Adipose tissue (tissue), 3 donors: ENCODE measurements around the gene PRR20G. TPM values are rescaled to one million over a fixed set of nuclear protein-coding genes. Genes with fewer than 3 reads are reported as not detected.

Experiments
- H3K27ac ChIP-seq: one replicate; pipeline ENCODE4 v1.5.1; 2013; ENCODE audit warnings: low read depth, low read length
- WGBS, 3 donors: extraction: QIAGEN DNeasy Blood & Tissue Kit; methylation state at CpG; one replicate each; pipeline ENCODE4 v1.1.7; 2013; 5-methylcytosine and 5-hydroxymethylcytosine counted together
- polyA plus RNA-seq, 3 donors: library from polyadenylated mRNA; stranded (reverse); fragments of 200-250 nt; gene quantifications; one replicate each; pipeline ENCODE4 v1.2.3, GENCODE V29; 2013
- donor health status: healthy with polysubstance abuse.
- donor health status: Bipolar disorder and iron deficiency.
- donor health status: healthy.

Gene PRR20G
- polyA plus RNA-seq, 3 donors, result not detected

GRCh38 chr3:127274200-127274760 is 13.6 kb downstream of the PRR20G start:
- no peak overlapping the region for H3K27ac ChIP-seq
- 78 to 89% (median 84%) methylated on average over 6 of the region's 6 CpGs for WGBS, 3 donors

- no peak overlapping the region for H3K27ac ChIP-seq
- 65 to 69% (median 67%) methylated on average over 2 of the region's 2 CpGs for WGBS, 3 donors
These were observed 14.6 kb downstream of the PRR20G start for GRCh38 chr3:127273206-127273605.

DNA sequence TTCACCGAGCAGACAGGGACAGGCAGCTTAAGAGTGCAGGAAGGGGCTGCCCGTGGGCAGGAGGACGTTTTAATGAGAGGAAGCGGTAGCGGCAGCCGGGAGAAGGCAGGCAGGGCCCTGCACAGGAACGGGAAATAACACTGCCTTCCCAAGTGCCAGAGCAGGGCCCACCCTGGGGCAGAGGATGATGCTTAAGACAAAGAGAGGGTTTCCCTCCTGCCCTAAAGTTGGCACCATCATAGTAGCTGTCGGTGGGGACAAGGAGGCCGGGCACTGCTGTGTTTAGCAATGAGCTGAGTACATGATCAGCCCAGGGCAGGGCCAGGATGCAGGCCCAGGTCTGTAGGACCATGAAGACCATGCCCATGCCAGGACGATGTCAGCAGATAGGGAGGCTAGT is 21.7 kb downstream of the PRR20G start:
- WGBS, 3 donors, result 52 to 65% (median 54%) methylated on average over 10 of the region's 10 CpGs

GRCh38 chr3:127265581-127265981 is 22.3 kb downstream of the PRR20G start:
- no peak overlapping the region for H3K27ac ChIP-seq
- WGBS, 3 donors, result 86 to 92% (median 91%) methylated on average over 7 of the region's 7 CpGs

More for the DNA sequence above, 21.7 kb downstream of the PRR20G start:
- no peak overlapping the region for H3K27ac ChIP-seq

DNA sequence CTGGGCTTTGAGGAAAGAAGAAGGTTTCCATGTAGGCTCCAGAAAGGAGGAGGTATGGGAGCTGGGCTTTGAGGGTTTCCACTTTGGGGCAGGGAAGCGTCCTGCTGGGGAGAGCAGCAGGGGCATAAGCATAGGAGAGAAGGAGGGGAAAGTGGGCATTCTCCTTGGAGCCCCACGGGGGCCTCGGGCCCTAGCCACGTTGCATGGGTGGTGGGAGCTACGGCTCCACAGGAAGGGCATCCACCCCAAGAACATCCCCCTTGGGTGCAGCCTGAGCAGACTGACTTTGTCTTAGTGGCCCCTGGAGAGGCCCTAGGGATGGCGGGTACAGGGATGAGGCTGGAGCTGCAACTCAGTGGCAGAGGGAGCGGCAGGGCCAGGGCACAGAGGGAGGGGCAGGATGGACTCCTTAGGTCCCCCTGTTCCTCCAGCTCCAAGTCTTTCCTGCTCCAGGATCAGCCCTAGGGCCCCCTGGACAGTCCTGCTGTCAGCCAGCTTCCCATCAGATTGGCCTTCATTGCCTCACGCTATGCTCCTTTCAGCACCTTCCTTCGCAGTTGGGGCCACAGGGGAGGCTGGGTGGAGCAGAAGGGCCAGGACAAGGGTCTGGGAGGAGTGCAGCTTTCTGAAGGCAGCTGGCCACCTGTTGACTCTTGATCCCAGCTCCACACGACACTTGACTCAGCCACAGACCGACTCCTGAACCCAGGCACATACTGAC is 22.9 kb downstream of the PRR20G start:
- H3K27ac ChIP-seq, result no peak overlapping the region
- 86 to 90% (median 90%) methylated on average over 10 to 11 of the region's 11 CpGs for WGBS, 3 donors

- no peak overlapping the region for H3K27ac ChIP-seq
- WGBS, 3 donors, result 54 to 69% (median 66%) methylated on average over 5 of the region's 5 CpGs
These were observed 23.6 kb downstream of the PRR20G start for GRCh38 chr3:127264292-127264691.

- no peak overlapping the region for H3K27ac ChIP-seq
- WGBS, 3 donors, result 77 to 83% (median 82%) methylated on average over 9 of the region's 9 CpGs
These were observed 24.1 kb downstream of the PRR20G start for GRCh38 chr3:127263586-127264231.

DNA sequence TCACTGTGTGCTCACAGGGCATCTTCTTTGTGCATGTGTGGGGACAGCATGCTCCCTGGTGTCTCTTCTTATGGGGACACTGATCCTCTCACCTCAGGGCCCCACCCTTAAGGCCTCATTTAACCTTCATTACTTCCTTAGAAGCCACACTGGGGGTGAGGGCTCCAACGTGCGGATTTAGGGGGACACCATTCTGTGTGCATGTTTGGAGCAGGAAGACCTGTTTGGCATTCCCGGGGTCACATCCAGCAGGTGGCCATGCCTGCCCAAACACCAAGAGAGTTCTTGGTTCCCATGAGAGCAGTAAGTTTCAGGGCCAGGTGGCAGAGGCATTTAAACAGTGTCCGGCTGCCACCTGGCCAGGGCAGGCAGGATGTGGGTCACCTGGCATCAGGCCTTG is 24.8 kb downstream of the PRR20G start:
- H3K27ac ChIP-seq, result no peak overlapping the region
- WGBS, 3 donors, result 84 to 88% (median 85%) methylated on average over 4 of the region's 4 CpGs

GRCh38 chr3:127262533-127262932 is 25.3 kb downstream of the PRR20G start:
- no peak overlapping the region for H3K27ac ChIP-seq
- 94 to 100% (median 94%) methylated on average over 3 of the region's 3 CpGs for WGBS, 3 donors

DNA sequence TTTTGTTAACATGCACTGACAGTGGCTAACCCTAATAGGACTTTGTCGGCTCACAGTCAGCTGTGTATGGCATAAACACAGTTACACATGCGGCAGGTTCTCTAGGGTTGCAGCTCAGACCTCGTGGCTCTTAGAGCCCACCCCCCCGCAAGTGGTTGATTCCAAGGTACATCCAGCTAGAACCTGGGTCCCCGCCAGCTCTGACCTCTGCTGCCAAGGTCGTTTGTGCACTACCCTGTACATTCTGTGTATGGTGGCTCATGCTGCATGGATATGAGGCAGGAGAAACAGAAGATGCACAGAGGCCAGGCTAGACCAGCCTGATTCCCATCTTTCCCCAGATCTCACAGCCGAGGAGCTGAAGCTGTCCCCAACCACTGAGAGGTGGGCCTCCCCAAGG is 25.9 kb downstream of the PRR20G start:
- H3K27ac ChIP-seq, result no peak overlapping the region
- 68 to 87% (median 86%) methylated on average over 7 of the region's 7 CpGs for WGBS, 3 donors

DNA sequence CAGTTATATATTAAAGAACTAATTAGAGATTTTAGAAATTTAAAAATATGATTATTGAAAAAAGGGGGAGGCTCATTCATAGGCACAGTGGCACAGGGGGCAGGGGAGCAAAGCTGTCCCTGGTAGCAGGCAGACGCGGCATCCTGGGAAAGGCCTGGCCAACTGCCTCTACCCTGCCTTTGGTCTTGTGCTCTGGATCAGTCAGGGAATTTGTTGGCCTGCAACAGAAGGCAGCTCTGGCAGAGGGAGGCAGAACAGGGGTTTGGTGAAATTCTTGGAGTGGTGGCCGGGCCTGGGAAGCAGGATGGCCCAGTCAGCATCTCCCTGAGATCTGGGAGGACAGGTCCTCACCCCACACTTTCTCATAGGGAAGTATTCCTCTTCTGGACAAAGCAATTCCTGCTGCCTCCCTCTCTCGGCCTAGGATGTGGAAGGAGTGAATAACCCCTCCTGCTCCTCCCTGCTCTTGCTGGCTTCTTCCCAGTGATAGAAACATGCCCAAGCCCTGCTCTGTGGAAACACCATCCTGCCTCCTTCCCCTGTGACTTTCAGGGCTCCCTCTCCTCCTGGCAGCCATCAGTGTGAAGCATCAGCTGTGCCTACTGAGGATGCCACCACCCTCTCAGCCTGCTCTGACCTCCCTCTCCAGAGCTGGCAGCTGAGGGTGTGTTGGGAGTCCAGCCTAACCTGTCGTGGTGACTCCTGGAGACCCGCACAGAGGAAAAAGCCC is 26.9 kb downstream of the PRR20G start:
- WGBS, 3 donors, result 70 to 81% (median 71%) methylated on average over 6 of the region's 6 CpGs
- H3K27ac ChIP-seq, result no peak overlapping the region

- 88 to 92% (median 90%) methylated on average over 7 of the region's 7 CpGs for WGBS, 3 donors
- no peak overlapping the region for H3K27ac ChIP-seq
These were observed 27.4 kb downstream of the PRR20G start for GRCh38 chr3:127260416-127260815.

GRCh38 chr3:127259882-127260281 is 28.0 kb downstream of the PRR20G start:
- WGBS, 3 donors, result 56 to 69% (median 67%) methylated on average over 4 of the region's 4 CpGs
- no peak overlapping the region for H3K27ac ChIP-seq

DNA sequence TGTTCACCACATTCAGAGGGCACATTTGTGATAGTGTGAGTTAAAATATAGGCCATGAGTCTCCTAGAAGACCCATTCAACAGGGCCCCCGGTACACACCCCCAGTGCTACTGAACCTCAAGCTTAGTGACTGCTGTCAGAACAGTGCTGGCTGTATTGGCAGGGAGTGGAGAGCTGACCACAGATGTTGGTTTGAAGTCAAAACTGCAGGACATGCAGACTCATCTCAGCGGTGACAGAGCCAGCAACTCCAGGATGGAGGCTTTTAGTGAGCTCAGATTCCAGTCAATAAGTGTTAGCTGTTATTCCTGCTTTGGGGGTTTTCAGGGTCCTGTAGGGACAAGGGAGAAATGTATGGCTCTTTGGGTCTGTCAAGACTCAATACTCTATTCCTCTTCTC is 29.1 kb downstream of the PRR20G start:
- 69 to 81% (median 80%) methylated on average over 2 of the region's 2 CpGs for WGBS, 3 donors
- no peak overlapping the region for H3K27ac ChIP-seq

GRCh38 chr3:127257351-127257750 is 30.5 kb downstream of the PRR20G start:
- 81 to 87% (median 87%) methylated on average over 5 of the region's 5 CpGs for WGBS, 3 donors
- no peak overlapping the region for H3K27ac ChIP-seq

DNA sequence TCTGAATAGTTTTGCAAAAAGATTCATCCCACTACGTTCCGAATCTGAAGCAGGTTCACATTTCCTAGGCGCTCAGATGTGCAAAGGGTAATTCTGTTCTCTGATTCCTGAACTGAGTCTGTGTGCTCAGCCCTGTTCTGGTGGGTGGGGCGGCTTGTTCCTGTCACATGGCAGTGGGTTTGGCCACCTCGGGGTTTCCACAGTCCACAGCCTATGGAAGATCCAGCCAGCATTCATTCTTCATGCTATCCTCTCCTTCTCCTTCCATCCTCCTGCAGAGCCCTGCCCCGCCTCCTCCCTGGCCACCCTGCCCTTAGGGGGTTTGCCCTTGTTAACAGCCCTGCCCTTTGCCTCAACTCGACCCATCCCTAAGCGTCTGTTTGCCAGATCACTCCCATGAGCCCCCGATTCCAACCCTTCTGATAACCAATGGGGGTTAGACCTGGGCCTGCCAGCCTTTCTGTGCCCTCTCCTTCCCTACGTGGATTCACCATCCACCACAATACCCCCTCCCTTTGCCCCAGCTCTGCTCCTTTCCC is 31.0 kb downstream of the PRR20G start:
- no peak overlapping the region for H3K27ac ChIP-seq
- 78 to 80% (median 78%) methylated on average over 10 of the region's 10 CpGs for WGBS, 3 donors

- no peak overlapping the region for H3K27ac ChIP-seq
- 76 to 80% (median 78%) methylated on average over 5 of the region's 5 CpGs for WGBS, 3 donors
These were observed 31.7 kb downstream of the PRR20G start for GRCh38 chr3:127256138-127256537.

DNA sequence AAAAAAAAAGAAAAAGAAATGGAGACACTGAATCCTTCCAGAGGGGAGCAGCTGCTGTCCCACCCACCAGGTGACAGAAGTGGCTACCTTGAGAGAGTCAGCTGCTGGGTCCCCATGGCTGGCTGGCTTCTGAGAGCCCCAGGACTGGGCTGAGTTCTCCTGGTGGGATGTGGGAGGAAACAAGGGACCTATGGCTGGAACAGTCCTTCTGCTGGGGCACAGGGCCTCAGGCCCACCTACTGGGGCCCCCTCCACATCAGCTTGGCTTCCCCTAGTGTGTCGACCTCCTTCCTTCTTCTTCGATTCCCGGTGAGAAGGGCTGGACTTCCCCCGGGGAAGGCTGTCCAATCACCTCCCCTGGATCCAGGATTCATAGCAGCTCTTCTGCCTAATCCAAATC is 32.3 kb downstream of the PRR20G start:
- no peak overlapping the region for H3K27ac ChIP-seq
- 56 to 79% (median 62%) methylated on average over 4 of the region's 4 CpGs for WGBS, 3 donors

DNA sequence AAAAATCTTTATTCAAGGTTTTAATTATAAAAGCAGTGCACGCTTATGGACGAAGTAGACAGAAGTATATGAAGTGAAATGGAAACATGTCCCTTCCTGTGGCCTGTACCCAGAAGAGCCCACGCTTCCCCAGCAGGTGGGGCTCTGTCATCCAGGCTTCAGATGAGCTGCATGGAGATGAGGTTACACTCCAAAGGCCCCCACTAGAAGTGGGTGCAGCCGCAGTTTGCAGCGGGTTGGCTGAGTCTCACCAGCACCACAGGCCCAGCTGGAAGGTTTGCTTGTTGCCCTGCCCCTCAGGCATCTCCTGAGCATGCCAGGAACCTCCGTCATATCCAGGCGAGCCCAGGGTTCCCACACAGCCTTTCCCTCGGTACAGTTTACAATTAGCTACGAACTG is 33.1 kb downstream of the PRR20G start:
- 79 to 84% (median 80%) methylated on average over 9 of the region's 9 CpGs for WGBS, 3 donors
- no peak overlapping the region for H3K27ac ChIP-seq
